ENCODE results near the gene DUSP5. TPM values are rescaled to one million over a fixed set of nuclear protein-coding genes. Genes with fewer than 3 reads are reported as not detected.

The DUSP5 gene
- total and polyA plus RNA-seq, 4 experiments from 2014 or later, result 3.5 to 33.7 (median 7.2) TPM

DNA sequence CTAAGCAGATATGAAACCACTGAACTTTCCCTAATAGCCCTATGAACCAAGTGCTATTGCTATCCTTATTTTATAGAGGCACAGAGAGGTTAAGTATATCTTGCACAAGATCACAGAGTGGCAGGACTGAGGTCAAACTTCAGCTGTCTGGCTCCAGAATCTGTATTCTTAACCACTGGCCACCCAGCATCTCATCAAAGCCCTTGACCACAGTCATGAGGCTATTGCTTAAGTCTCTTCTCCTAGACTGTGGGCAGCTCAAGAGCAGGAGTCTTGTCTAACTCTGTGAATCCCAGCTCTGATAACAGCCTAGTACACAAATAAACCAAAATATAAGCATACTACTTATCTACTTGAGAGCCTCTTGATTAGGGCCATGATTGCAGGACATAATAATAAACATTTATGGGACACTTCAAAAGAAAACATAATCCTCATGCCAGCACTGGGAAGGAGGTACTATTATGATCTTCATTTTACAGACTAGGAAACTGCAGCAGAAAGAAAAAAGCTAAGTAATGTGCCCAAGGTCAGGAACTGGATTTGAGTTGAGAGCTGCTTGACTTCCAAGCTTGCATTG is 47.3 kb downstream of the DUSP5 start:
- intact Hi-C loops (cut with micrococcal nuclease), result loop anchor here (5.0 kb wide), 1 partner anchor 318 kb away; no protein-coding TSS in a partner anchor
- POLR2A ChIA-PET (ENCODE audit: partially characterized antibody), result interaction anchor here (0.7 to 3.3 kb wide), 3 partner anchors 41 to 239 kb away, joined by 4 to 16 read pairs (median 11); partner anchors contain the start of gene SMNDC1
- H3K27me3 ChIP-seq (ENCODE audit: insufficient read depth, low read length), result peaks cover 2% of the 10 kb centered on the region
- H3K36me3 ChIP-seq (ENCODE audit: insufficient read depth, low read length), result no peaks in the 10 kb centered on the region
- H3K27ac Mint-ChIP-seq, result peak overlapping the region in 1 of 7 donors; percentile 29
- DNase-seq, result no peak
- H3K27ac ChIP-seq (ENCODE audit: low read depth, low read length), result no peak overlapping the region
- H3K4me1 Mint-ChIP-seq, result peaks cover 4 to 8% (median 5%) of the 10 kb centered on the region in 4 donors
- CTCF ChIA-PET (ENCODE audit: partially characterized antibody), result interaction anchor here (0.7 to 7.2 kb wide), 7 partner anchors 11 to 407 kb away, joined by 3 to 115 read pairs (median 4); partner anchors contain the start of gene SMNDC1
- H3K27me3 Mint-ChIP-seq, result peaks cover 1 to 4% of the 10 kb centered on the region in 2 donors
- H3K9me3 ChIP-seq (ENCODE audit: control insufficient read depth in 1 of 2, low read length in 2 of 2), result no peaks in the 10 kb centered on the region
- no peaks in the 10 kb centered on the region for H3K36me3 Mint-ChIP-seq
- H3K4me3 ChIP-seq (ENCODE audit: low read length in 2 of 2), result no peak overlapping the region
- no peaks in the 10 kb centered on the region for H3K9me3 Mint-ChIP-seq
- H3K4me1 ChIP-seq (ENCODE audit: insufficient read depth, low read length), result peaks cover 8% of the 10 kb centered on the region
- no peak overlapping the region for H3K4me3 Mint-ChIP-seq

GRCh38 chr10:110546077-110546476 is 48.4 kb downstream of the DUSP5 start:
- H3K27me3 ChIP-seq (ENCODE audit: insufficient read depth, low read length), result peaks cover 3% of the 10 kb centered on the region
- Mint-ChIP-seq H3K9me3 (no peaks in the 10 kb centered on the region), H3K4me3 (no peak overlapping the region), H3K4me1 (peaks cover 4 to 8% (median 5%) of the 10 kb centered on the region in 4 donors), H3K27ac (no peak overlapping the region), H3K27me3 (peaks cover 1 to 4% of the 10 kb centered on the region in 2 donors), H3K36me3 (no peaks in the 10 kb centered on the region)
- POLR2A ChIA-PET (ENCODE audit: partially characterized antibody), result interaction anchor here (1.0 to 3.3 kb wide), 4 partner anchors 42 to 240 kb away, joined by 3 to 16 read pairs (median 7); partner anchors contain the start of gene SMNDC1
- no peak overlapping the region for H3K27ac ChIP-seq (ENCODE audit: low read depth, low read length)
- no peaks in the 10 kb centered on the region for H3K9me3 ChIP-seq (ENCODE audit: control insufficient read depth in 1 of 2, low read length in 2 of 2)
- CTCF ChIA-PET (ENCODE audit: partially characterized antibody), result interaction anchor here (0.7 to 7.2 kb wide), 25 partner anchors 8 to 408 kb away, joined by 3 to 115 read pairs (median 5); partner anchors contain the start of gene SMNDC1
- no peak for DNase-seq
- intact Hi-C loops (cut with micrococcal nuclease), result loop anchor here (5.0 kb wide), 1 partner anchor 319 kb away; no protein-coding TSS in a partner anchor
- H3K4me1 ChIP-seq (ENCODE audit: insufficient read depth, low read length), result peaks cover 8% of the 10 kb centered on the region
- H3K36me3 ChIP-seq (ENCODE audit: insufficient read depth, low read length), result no peaks in the 10 kb centered on the region
- H3K4me3 ChIP-seq (ENCODE audit: low read length in 2 of 2), result no peak overlapping the region

DNA sequence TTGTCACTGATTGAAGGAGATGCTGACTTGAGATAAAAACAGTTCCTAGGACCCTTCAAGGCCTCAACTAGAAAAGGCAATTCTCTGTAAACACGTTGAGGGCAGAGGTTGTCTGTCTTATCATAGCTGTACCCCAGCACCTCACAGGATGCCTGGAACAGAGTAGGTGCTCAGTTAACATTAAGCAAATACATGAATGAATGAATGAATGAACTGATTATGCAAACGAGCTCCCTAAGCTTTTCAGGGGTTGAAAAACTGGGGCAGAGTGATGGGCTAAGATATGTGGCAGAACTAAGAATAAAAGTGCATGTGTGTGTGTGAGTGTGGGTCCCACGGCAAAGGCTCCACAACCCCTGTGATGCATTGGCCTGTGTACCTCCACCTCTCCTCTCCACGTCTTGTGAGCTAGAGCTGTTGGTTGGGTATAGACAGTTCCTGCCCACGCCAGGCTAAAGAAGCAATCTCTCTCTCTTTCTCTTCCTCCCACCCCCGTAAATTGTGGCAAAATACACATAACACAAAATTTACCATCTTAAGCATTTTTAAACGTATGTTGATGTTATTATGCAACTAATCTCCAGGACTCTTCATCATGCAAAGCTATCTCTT is 48.9 kb downstream of the DUSP5 start:
- ChIA-PET POLR2A (ENCODE audit: partially characterized antibody) (interaction anchor here (0.9 to 3.3 kb wide), 5 partner anchors 43 to 241 kb away, joined by 3 to 16 read pairs (median 4); partner anchors contain the start of gene SMNDC1), CTCF (ENCODE audit: partially characterized antibody) (interaction anchor here (0.7 to 7.2 kb wide), 31 partner anchors 8 to 409 kb away, joined by 3 to 115 read pairs (median 4); partner anchors contain the start of gene SMNDC1)
- intact Hi-C loops (cut with micrococcal nuclease), result loop anchor here (1.0 to 5.0 kb wide), 7 partner anchors 49 to 409 kb away; partner anchors contain the start of gene DUSP5
- peaks cover 1 to 8% of the 10 kb centered on the region in 2 donors for H3K27me3 Mint-ChIP-seq
- peaks cover 4 to 8% (median 5%) of the 10 kb centered on the region in 4 donors for H3K4me1 Mint-ChIP-seq
- H3K36me3 ChIP-seq (ENCODE audit: insufficient read depth, low read length), result no peaks in the 10 kb centered on the region
- H3K36me3 Mint-ChIP-seq, result no peaks in the 10 kb centered on the region
- no peaks in the 10 kb centered on the region for H3K9me3 Mint-ChIP-seq
- peaks cover 8% of the 10 kb centered on the region for H3K4me1 ChIP-seq (ENCODE audit: insufficient read depth, low read length)
- no peak overlapping the region for H3K27ac ChIP-seq (ENCODE audit: low read depth, low read length)
- peak overlapping the region in 1 of 7 donors; percentile 16 for H3K27ac Mint-ChIP-seq
- no peak for DNase-seq
- H3K27me3 ChIP-seq (ENCODE audit: insufficient read depth, low read length), result peaks cover 3% of the 10 kb centered on the region
- no peak overlapping the region for H3K4me3 ChIP-seq (ENCODE audit: low read length in 2 of 2)
- no peaks in the 10 kb centered on the region for H3K9me3 ChIP-seq (ENCODE audit: control insufficient read depth in 1 of 2, low read length in 2 of 2)
- H3K4me3 Mint-ChIP-seq, result no peak overlapping the region

DNA sequence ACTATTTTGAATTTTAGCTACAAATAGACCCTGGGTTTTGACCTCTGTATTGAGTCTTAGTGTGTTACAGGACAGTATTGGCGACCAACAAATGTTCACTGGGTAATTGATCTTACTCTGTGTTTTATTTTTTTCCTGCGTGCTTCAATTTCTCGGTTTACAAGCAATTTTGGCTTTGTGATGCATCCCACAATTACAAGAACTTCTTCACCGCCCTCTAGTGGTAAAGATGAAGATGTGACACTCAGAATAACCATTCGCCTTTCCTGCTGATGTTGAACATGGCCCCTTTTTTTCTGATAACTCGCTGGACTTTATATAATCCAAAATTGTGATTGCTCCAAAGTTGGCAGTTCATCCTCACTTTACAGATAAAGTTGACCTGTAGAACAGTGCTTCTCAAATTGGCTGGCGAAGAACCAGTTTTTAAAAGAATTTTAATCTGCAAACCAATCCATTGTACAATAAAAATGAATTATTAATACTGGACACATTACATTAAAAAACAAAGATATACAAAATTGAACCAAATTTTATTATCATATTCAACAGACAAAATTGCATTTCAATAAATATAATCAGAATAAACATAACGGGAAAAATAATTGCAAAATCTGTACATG is 49.5 kb downstream of the DUSP5 start:
- Mint-ChIP-seq H3K27ac (peak overlapping the region in 1 of 7 donors; percentile 59), H3K4me1 (peaks cover 4 to 8% (median 5%) of the 10 kb centered on the region in 4 donors), H3K36me3 (no peaks in the 10 kb centered on the region), H3K4me3 (no peak overlapping the region), H3K9me3 (no peaks in the 10 kb centered on the region), H3K27me3 (peaks cover 1 to 13% of the 10 kb centered on the region in 2 donors)
- H3K36me3 ChIP-seq (ENCODE audit: insufficient read depth, low read length), result no peaks in the 10 kb centered on the region
- ChIA-PET POLR2A (ENCODE audit: partially characterized antibody) (interaction anchor here (0.9 to 3.3 kb wide), 5 partner anchors 44 to 242 kb away, joined by 3 to 16 read pairs (median 4); partner anchors contain the start of gene SMNDC1), CTCF (ENCODE audit: partially characterized antibody) (interaction anchor here (0.7 to 7.2 kb wide), 34 partner anchors 9 to 409 kb away, joined by 3 to 115 read pairs (median 5); partner anchors contain the start of gene SMNDC1)
- peaks cover 8% of the 10 kb centered on the region for H3K4me1 ChIP-seq (ENCODE audit: insufficient read depth, low read length)
- no peak overlapping the region for H3K4me3 ChIP-seq (ENCODE audit: low read length in 2 of 2)
- intact Hi-C loops (cut with micrococcal nuclease), result loop anchor here (1.0 to 5.0 kb wide), 7 partner anchors 50 to 410 kb away; partner anchors contain the start of gene DUSP5
- peaks cover 3% of the 10 kb centered on the region for H3K27me3 ChIP-seq (ENCODE audit: insufficient read depth, low read length)
- no peaks in the 10 kb centered on the region for H3K9me3 ChIP-seq (ENCODE audit: control insufficient read depth in 1 of 2, low read length in 2 of 2)
- H3K27ac ChIP-seq (ENCODE audit: low read depth, low read length), result no peak overlapping the region
- DNase-seq, result peak in 4 of 5 donors; percentile 67 to 74 (median 70)

- Histone ChIP-seq H3K4me1 (ENCODE audit: insufficient read depth, low read length) (peaks cover 8% of the 10 kb centered on the region), H3K9me3 (ENCODE audit: control insufficient read depth in 1 of 2, low read length in 2 of 2) (no peaks in the 10 kb centered on the region), H3K27ac (ENCODE audit: low read depth, low read length) (no peak overlapping the region), H3K27me3 (ENCODE audit: insufficient read depth, low read length) (peaks cover 3% of the 10 kb centered on the region), H3K36me3 (ENCODE audit: insufficient read depth, low read length) (no peaks in the 10 kb centered on the region), H3K4me3 (ENCODE audit: low read length in 2 of 2) (no peak overlapping the region)
- Mint-ChIP-seq H3K27me3 (peaks cover 3 to 17% of the 10 kb centered on the region in 2 donors), H3K36me3 (no peaks in the 10 kb centered on the region), H3K9me3 (no peaks in the 10 kb centered on the region), H3K27ac (no peak overlapping the region), H3K4me1 (peaks cover 4 to 8% (median 5%) of the 10 kb centered on the region in 4 donors), H3K4me3 (no peak overlapping the region)
- POLR2A ChIA-PET (ENCODE audit: partially characterized antibody), result interaction anchor here (1.2 to 1.5 kb wide), 2 partner anchors 49 to 243 kb away, joined by 4 to 5 read pairs; partner anchors contain the start of gene SMNDC1
- intact Hi-C loops (cut with micrococcal nuclease), result loop anchor here (5.0 kb wide), 1 partner anchor 321 kb away; no protein-coding TSS in a partner anchor
- CTCF ChIA-PET (ENCODE audit: partially characterized antibody), result interaction anchor here (0.7 to 7.2 kb wide), 12 partner anchors 9 to 410 kb away, joined by 3 to 115 read pairs (median 5); partner anchors contain the start of gene SMNDC1
- no peak for DNase-seq
Measured at GRCh38 chr10:110548002-110548401, 50.3 kb downstream of the DUSP5 start.

DNA sequence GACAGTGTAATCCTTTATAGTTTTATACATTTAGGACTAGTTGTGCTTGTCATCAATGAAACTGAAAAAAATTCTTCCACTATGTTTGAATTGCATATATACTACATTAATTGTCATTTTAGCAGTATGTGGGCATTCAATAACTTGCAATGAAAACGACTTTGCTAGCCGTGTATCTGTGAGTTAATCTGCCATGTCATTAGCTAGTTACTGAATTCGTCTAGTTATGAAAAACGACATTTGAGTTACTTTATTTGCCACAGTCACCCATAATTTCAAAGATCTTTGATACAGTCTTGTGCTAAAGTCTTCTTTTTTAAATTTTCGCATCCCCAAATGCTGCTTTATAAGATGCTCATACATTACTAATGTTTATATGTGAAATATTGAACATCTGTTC is 51.5 kb downstream of the DUSP5 start:
- CTCF ChIA-PET (ENCODE audit: partially characterized antibody), result interaction anchor here (0.8 to 7.2 kb wide), 9 partner anchors 9 to 243 kb away, joined by 3 to 115 read pairs (median 6); partner anchors contain the start of gene SMNDC1
- H3K9me3 Mint-ChIP-seq, result no peaks in the 10 kb centered on the region
- no peak overlapping the region for H3K27ac Mint-ChIP-seq
- H3K4me3 Mint-ChIP-seq, result no peak overlapping the region
- intact Hi-C loops (cut with micrococcal nuclease), result loop anchor here (5.0 kb wide), 1 partner anchor 322 kb away; no protein-coding TSS in a partner anchor
- Histone ChIP-seq H3K9me3 (ENCODE audit: control insufficient read depth in 1 of 2, low read length in 2 of 2) (no peaks in the 10 kb centered on the region), H3K27me3 (ENCODE audit: insufficient read depth, low read length) (peaks cover 3% of the 10 kb centered on the region), H3K4me3 (ENCODE audit: low read length in 2 of 2) (no peak overlapping the region), H3K4me1 (ENCODE audit: insufficient read depth, low read length) (peaks cover 8% of the 10 kb centered on the region), H3K27ac (ENCODE audit: low read depth, low read length) (no peak overlapping the region), H3K36me3 (ENCODE audit: insufficient read depth, low read length) (no peaks in the 10 kb centered on the region)
- DNase-seq, result no peak
- H3K36me3 Mint-ChIP-seq, result no peaks in the 10 kb centered on the region
- H3K4me1 Mint-ChIP-seq, result peaks cover 4 to 8% (median 5%) of the 10 kb centered on the region in 4 donors
- H3K27me3 Mint-ChIP-seq, result peaks cover 3 to 17% of the 10 kb centered on the region in 2 donors
- POLR2A ChIA-PET (ENCODE audit: partially characterized antibody), result interaction anchor here (0.7 to 1.5 kb wide), 3 partner anchors 18 to 192 kb away, joined by 3 to 5 read pairs (median 3); partner anchors contain the start of gene SMC3

Data from CD4-positive, alpha-beta memory T cell (primary cell).